Measurements from ENCODE around the gene FOXK2. TPM values are rescaled to one million over a fixed set of nuclear protein-coding genes. Genes with fewer than 3 reads are reported as not detected.
"Not testable (repeated sequence)": the region's sequence is repeated elsewhere in the genome, so short reads cannot be mapped to it uniquely, and the experiment has no call there.

The FOXK2 gene
- polyA plus RNA-seq, 6 donors from 2014 or later = 2.5 to 6.0 (median 4.4) TPM

GRCh38 chr17:82585935-82586575 is 66.5 kb downstream of the FOXK2 start:
- not testable (repeated sequence) for DNase-seq; ATAC-seq (ENCODE audit: low read depth in 2 of 2)
- peak overlapping the region; percentile 28 to 84 (median 70) for H3K27ac Mint-ChIP-seq

GRCh38 chr17:82586576-82587233 is 67.2 kb downstream of the FOXK2 start:
- peaks cover 9 to 19% (median 12%) of the 10 kb centered on the region in 3 donors for H3K4me1 Mint-ChIP-seq
- peaks cover 7 to 8% of the 10 kb centered on the region in 2 donors for H3K36me3 Mint-ChIP-seq
- no peaks in the 10 kb centered on the region for H3K9me3 Mint-ChIP-seq
- DNase-seq (no peak), ATAC-seq (ENCODE audit: low read depth in 2 of 2) (no peak)
- H3K4me3 Mint-ChIP-seq = no peak overlapping the region
- peak overlapping the region; percentile 39 to 94 (median 84) for H3K27ac Mint-ChIP-seq
- H3K27me3 Mint-ChIP-seq = no peaks in the 10 kb centered on the region

More at GRCh38 chr17:82585935-82586575, 66.5 kb downstream of the FOXK2 start:
- not testable (repeated sequence) for H3K36me3 Mint-ChIP-seq, H3K27me3 Mint-ChIP-seq, H3K9me3 Mint-ChIP-seq, H3K4me3 Mint-ChIP-seq
- peaks cover 7 to 12% (median 9%) of the 10 kb centered on the region in 3 donors for H3K4me1 Mint-ChIP-seq

GRCh38 chr17:82587234-82588086 is 67.9 kb downstream of the FOXK2 start:
- Mint-ChIP-seq H3K27me3 (no peaks in the 10 kb centered on the region), H3K4me3 (no peak overlapping the region), H3K4me1 (peaks cover 16 to 24% (median 19%) of the 10 kb centered on the region in 3 donors), H3K9me3 (no peaks in the 10 kb centered on the region), H3K27ac (peak overlapping the region; percentile 51 to 94 (median 84)), H3K36me3 (peaks cover 7 to 8% of the 10 kb centered on the region in 2 donors)
- ATAC-seq (ENCODE audit: low read depth in 2 of 2) (no peak), DNase-seq (no peak)

- DNase-seq (no peak), ATAC-seq (ENCODE audit: low read depth in 2 of 2) (no peak)
- Mint-ChIP-seq H3K27ac (peak overlapping the region in 5 of 6 donors; percentile 14 to 84 (median 62)), H3K27me3 (no peaks in the 10 kb centered on the region), H3K9me3 (no peaks in the 10 kb centered on the region), H3K4me1 (peaks cover 23 to 35% (median 29%) of the 10 kb centered on the region in 3 donors), H3K36me3 (peaks cover 7 to 8% of the 10 kb centered on the region in 2 donors), H3K4me3 (no peak overlapping the region)
Measured at GRCh38 chr17:82588266-82589175, 69.0 kb downstream of the FOXK2 start.

- DNase-seq (no peak), ATAC-seq (ENCODE audit: low read depth in 2 of 2) (no peak)
- H3K27me3 Mint-ChIP-seq = no peaks in the 10 kb centered on the region
- peaks cover 28 to 45% (median 41%) of the 10 kb centered on the region in 3 donors for H3K4me1 Mint-ChIP-seq
- H3K27ac Mint-ChIP-seq = peak overlapping the region in 3 of 6 donors; percentile 66 to 72 (median 70)
- H3K4me3 Mint-ChIP-seq = no peak overlapping the region
- no peaks in the 10 kb centered on the region for H3K9me3 Mint-ChIP-seq
- H3K36me3 Mint-ChIP-seq = peaks cover 7 to 8% of the 10 kb centered on the region in 2 donors
Measured at GRCh38 chr17:82589851-82590180, 70.3 kb downstream of the FOXK2 start.

GRCh38 chr17:82590216-82590615 is 70.7 kb downstream of the FOXK2 start:
- Mint-ChIP-seq H3K27me3 (no peaks in the 10 kb centered on the region), H3K4me1 (peaks cover 30 to 48% (median 45%) of the 10 kb centered on the region in 3 donors), H3K9me3 (no peaks in the 10 kb centered on the region), H3K27ac (peak overlapping the region in 3 of 6 donors; percentile 12 to 78 (median 72)), H3K36me3 (peaks cover 7 to 8% of the 10 kb centered on the region in 2 donors), H3K4me3 (no peak overlapping the region)
- DNase-seq (no peak), ATAC-seq (ENCODE audit: low read depth in 2 of 2) (no peak)

GRCh38 chr17:82590881-82591539 is 71.5 kb downstream of the FOXK2 start:
- H3K9me3 Mint-ChIP-seq = no peaks in the 10 kb centered on the region
- DNase-seq (no peak), ATAC-seq (ENCODE audit: low read depth in 2 of 2) (no peak)
- H3K36me3 Mint-ChIP-seq = peaks cover 7 to 8% of the 10 kb centered on the region in 2 donors
- H3K4me3 Mint-ChIP-seq = no peak overlapping the region
- peaks cover 30 to 53% (median 49%) of the 10 kb centered on the region in 3 donors for H3K4me1 Mint-ChIP-seq
- no peaks in the 10 kb centered on the region for H3K27me3 Mint-ChIP-seq
- H3K27ac Mint-ChIP-seq = peak overlapping the region in 4 of 6 donors; percentile 78 to 93 (median 88)

- Mint-ChIP-seq H3K36me3 (peaks cover 1 to 2% of the 10 kb centered on the region in 2 donors), H3K27me3 (no peaks in the 10 kb centered on the region), H3K4me3 (peak overlapping the region; percentile 36 to 89 (median 76)), H3K9me3 (no peaks in the 10 kb centered on the region), H3K4me1 (peaks cover 27 to 47% (median 42%) of the 10 kb centered on the region in 3 donors), H3K27ac (peak overlapping the region; percentile 85 to 96 (median 90))
- no peak for DNase-seq
- ATAC-seq (ENCODE audit: low read depth in 2 of 2) = no peak
Measured at GRCh38 chr17:82592289-82592766, 72.8 kb downstream of the FOXK2 start.

- Mint-ChIP-seq H3K27me3 (no peaks in the 10 kb centered on the region), H3K4me1 (peaks cover 26 to 45% (median 40%) of the 10 kb centered on the region in 3 donors), H3K9me3 (no peaks in the 10 kb centered on the region), H3K27ac (peak overlapping the region; percentile 51 to 96 (median 90)), H3K4me3 (peak overlapping the region; percentile 48 to 92 (median 78)), H3K36me3 (no peaks in the 10 kb centered on the region)
- peak; percentile 65 for DNase-seq
- peak; percentile 49 to 56 for ATAC-seq (ENCODE audit: low read depth in 2 of 2)
Measured at GRCh38 chr17:82592767-82593589, 73.4 kb downstream of the FOXK2 start.

- DNase-seq = no peak
- H3K27ac Mint-ChIP-seq = peak overlapping the region in 5 of 6 donors; percentile 85 to 95 (median 92)
- H3K27me3 Mint-ChIP-seq = no peaks in the 10 kb centered on the region
Measured at GRCh38 chr17:82593590-82594087, 74.1 kb downstream of the FOXK2 start.

GRCh38 chr17:82594571-82594970 is 75.0 kb downstream of the FOXK2 start:
- H3K27me3 Mint-ChIP-seq = no peaks in the 10 kb centered on the region
- ATAC-seq (ENCODE audit: low read depth in 2 of 2) (no peak), DNase-seq (no peak)
- no peaks in the 10 kb centered on the region for H3K36me3 Mint-ChIP-seq
- no peaks in the 10 kb centered on the region for H3K9me3 Mint-ChIP-seq
- peak overlapping the region in 1 of 6 donors; percentile 63 for H3K27ac Mint-ChIP-seq
- H3K4me1 Mint-ChIP-seq = peaks cover 26 to 45% (median 40%) of the 10 kb centered on the region in 3 donors
- peak overlapping the region in 6 of 8 donors; percentile 22 to 86 (median 46) for H3K4me3 Mint-ChIP-seq

More at GRCh38 chr17:82593590-82594087, 74.1 kb downstream of the FOXK2 start:
- no peaks in the 10 kb centered on the region for H3K36me3 Mint-ChIP-seq
- no peaks in the 10 kb centered on the region for H3K9me3 Mint-ChIP-seq
- peak overlapping the region; percentile 48 to 92 (median 78) for H3K4me3 Mint-ChIP-seq
- peaks cover 26 to 45% (median 40%) of the 10 kb centered on the region in 3 donors for H3K4me1 Mint-ChIP-seq
- peak in 1 of 2 donors; percentile 6 for ATAC-seq (ENCODE audit: low read depth in 2 of 2)
